ENCODE data around the gene PACRGL. TPM values are rescaled to one million over a fixed set of nuclear protein-coding genes. Genes with fewer than 3 reads are reported as not detected.

PACRGL gene
- total RNA-seq, 4 donors from 2014 or later: 26.4 to 64.3 (median 39.4) TPM

DNA sequence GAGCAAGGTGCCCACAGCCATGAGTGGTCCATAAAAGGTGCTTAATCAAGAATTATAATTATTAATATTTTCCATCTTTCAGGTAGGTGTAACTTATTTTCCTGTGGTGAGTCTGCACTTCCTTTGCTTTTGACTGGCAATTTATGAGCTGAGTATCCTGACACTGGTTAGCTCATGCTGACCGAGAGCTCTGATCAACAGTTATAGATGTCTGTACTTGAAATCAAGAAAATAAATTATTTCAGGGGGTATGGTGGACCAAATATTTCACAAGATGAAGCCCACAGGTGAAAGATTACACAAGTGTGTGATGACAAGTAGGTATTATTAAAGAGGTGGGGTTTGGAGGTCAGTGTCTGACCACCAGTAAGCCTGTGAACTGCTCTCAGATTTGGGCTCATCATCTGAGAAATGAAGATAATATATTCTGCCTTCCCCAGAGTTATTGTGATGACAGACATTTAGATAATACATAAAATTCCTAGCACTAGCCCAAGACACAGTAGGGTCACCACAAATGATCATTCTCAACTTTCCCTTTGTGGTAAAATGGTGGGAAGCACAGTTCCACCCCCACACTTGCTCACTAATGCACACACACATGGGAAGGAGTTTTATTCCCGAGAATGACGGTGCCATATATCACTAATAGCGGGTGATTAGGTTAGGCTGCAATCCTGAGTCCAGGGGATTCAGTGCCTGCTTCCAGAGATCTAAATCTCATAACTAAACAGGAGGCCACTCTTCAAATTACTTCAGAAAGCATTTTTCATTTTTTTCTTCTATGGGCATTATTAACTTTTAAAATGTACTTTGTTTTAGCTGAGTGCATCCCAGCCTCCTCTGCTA, 34.0 kb upstream of the PACRGL start:
- Histone ChIP-seq H3K27me3 (no peaks in the 10 kb centered on the region), H3K9me3 (no peaks in the 10 kb centered on the region), H3K4me3 (no peak overlapping the region), H3K4me1 (no peaks in the 10 kb centered on the region), H3K27ac (no peak overlapping the region), H3K36me3 (no peaks in the 10 kb centered on the region)
- intact Hi-C loops (cut with DNase I; ENCODE audit: low total_unique reads): no loop called here
- TF ChIP-seq POLR2A (IDR thresholded peaks at IDR 0.05): no peak
- TF ChIP-seq, protein P1, sequence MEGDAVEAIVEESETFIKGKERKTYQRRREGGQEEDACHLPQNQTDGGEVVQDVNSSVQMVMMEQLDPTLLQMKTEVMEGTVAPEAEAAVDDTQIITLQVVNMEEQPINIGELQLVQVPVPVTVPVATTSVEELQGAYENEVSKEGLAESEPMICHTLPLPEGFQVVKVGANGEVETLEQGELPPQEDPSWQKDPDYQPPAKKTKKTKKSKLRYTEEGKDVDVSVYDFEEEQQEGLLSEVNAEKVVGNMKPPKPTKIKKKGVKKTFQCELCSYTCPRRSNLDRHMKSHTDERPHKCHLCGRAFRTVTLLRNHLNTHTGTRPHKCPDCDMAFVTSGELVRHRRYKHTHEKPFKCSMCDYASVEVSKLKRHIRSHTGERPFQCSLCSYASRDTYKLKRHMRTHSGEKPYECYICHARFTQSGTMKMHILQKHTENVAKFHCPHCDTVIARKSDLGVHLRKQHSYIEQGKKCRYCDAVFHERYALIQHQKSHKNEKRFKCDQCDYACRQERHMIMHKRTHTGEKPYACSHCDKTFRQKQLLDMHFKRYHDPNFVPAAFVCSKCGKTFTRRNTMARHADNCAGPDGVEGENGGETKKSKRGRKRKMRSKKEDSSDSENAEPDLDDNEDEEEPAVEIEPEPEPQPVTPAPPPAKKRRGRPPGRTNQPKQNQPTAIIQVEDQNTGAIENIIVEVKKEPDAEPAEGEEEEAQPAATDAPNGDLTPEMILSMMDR (IDR thresholded peaks at IDR 0.05): no peak
- DNase-seq: no peak

DNA sequence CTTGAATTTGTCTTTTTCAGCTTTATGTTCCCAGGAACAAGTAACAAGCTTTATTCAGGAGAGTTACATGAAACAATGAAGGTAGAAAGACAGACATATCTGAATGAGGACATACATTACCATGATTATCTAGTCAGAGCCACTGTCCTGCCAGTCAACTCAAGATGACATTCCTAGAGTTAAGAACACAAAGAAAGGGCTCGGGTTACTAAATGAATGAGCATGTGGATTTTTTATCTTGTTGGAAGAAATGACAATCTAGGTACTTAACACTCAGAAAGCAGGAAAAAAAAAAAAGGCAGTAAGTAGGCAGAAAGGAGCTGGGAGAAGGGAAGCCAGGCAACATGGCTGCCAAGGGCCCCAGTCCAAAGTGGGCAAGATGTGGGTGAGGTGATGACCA, 28.0 kb upstream of the PACRGL start:
- no peaks in the 10 kb centered on the region for H3K4me1 ChIP-seq
- H3K4me3 ChIP-seq: no peak overlapping the region
- no peaks in the 10 kb centered on the region for H3K9me3 ChIP-seq
- no peak for DNase-seq
- H3K27ac ChIP-seq: no peak overlapping the region
- no peaks in the 10 kb centered on the region for H3K36me3 ChIP-seq
- intact Hi-C loops (cut with DNase I; ENCODE audit: low total_unique reads): no loop called here
- no peaks in the 10 kb centered on the region for H3K27me3 ChIP-seq
- TF ChIP-seq, protein P1 (IDR thresholded peaks at IDR 0.05): no peak
- TF ChIP-seq POLR2A (IDR thresholded peaks at IDR 0.05): no peak

DNA sequence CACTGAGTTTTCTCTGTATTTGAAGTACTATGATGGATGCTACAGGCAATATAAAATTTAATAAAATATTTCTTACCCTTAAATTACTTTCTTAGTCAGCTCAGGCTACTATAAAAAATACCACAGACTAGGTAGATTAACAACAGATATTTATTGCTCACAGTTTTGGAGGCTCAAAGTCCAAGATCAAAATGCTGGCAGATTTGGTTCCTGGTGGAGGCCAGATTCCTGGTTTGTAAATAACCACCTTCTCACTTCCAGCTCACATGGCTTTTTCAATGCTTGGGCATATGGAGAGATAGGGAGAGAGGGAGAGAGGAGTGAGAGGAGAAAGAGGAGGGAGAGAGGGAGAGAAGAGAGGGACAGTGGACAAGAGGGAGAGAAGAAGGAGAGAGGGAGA, 24.5 kb upstream of the PACRGL start:
- Histone ChIP-seq H3K27me3 (no peaks in the 10 kb centered on the region), H3K4me3 (no peak overlapping the region), H3K36me3 (no peaks in the 10 kb centered on the region), H3K4me1 (no peaks in the 10 kb centered on the region), H3K27ac (no peak overlapping the region), H3K9me3 (no peaks in the 10 kb centered on the region)
- no peak for DNase-seq
- no peak for TF ChIP-seq POLR2A (IDR thresholded peaks at IDR 0.05)
- TF ChIP-seq, protein P1 (IDR thresholded peaks at IDR 0.05): no peak
- intact Hi-C loops (cut with DNase I; ENCODE audit: low total_unique reads): no loop called here

DNA sequence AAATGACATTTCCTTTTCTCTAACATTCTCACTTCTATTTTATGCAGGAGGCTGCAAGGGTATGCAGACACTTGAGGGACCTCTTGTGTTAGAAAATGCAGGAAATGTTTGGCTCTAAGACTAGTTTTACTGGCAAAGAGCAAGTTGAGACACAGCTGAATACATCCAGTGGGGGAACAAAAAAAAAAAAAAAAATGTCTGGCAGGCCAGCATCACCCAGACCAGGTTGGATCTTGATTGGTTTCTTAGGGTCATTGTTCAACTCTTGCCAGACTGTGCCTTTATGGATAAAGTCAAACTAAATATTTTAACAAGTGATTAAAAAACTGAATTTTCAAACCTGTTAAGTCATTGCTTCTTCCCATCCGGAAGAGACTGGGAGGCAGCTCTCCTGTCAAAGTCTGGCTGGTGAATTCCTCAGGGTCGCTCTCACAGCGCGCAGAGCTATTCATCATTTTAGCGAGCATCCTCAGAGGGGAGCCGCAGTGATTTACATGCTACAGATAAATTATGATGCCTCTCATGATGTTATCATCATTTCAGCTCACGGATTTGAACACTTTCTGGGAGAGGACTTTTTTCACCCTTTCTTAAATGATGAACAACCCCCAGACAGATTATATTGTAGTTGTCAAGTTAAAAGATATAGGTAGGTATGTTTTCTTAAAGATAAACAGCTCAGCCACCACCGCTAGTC, 23.6 kb upstream of the PACRGL start:
- no peak overlapping the region for H3K4me3 ChIP-seq
- H3K4me1 ChIP-seq: no peaks in the 10 kb centered on the region
- peak overlapping the region in 1 of 2 donors; percentile 13 for H3K27ac ChIP-seq
- peak; percentile 23 to 28 for DNase-seq
- intact Hi-C loops (cut with DNase I; ENCODE audit: low total_unique reads): no loop called here
- no peaks in the 10 kb centered on the region for H3K9me3 ChIP-seq
- no peak for TF ChIP-seq POLR2A (IDR thresholded peaks at IDR 0.05)
- TF ChIP-seq, protein P1 (IDR thresholded peaks at IDR 0.05): no peak
- H3K36me3 ChIP-seq: no peaks in the 10 kb centered on the region
- no peaks in the 10 kb centered on the region for H3K27me3 ChIP-seq

DNA sequence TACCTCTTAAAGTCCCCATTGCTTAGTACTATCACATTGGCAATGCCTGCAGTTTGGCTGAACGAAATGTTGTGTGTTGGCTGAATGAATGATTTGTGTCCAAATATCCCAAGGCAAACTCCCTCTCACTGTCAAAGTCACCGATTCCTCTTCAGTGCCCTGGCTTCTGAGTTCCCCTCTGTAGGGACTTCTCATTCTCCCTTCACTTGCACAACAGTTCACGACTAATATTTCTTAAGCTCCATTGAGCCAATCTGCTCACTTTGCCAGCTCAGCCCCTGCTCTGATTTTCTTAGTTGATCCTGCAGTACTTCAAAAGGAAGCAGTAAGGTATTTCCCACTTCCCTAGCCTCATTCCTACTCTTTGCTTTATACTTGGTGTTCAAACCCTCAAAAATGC, 21.9 kb upstream of the PACRGL start:
- intact Hi-C loops (cut with DNase I; ENCODE audit: low total_unique reads): no loop called here
- H3K27ac ChIP-seq: no peak overlapping the region

More for the DNA sequence above, 21.9 kb upstream of the PACRGL start:
- no peaks in the 10 kb centered on the region for H3K4me1 ChIP-seq
- DNase-seq: no peak
- H3K9me3 ChIP-seq: no peaks in the 10 kb centered on the region
- H3K27me3 ChIP-seq: no peaks in the 10 kb centered on the region
- TF ChIP-seq POLR2A (IDR thresholded peaks at IDR 0.05): no peak
- TF ChIP-seq, protein P1 (IDR thresholded peaks at IDR 0.05): no peak
- H3K4me3 ChIP-seq: no peak overlapping the region
- no peaks in the 10 kb centered on the region for H3K36me3 ChIP-seq
